Naive B cell (primary cell): Measurements from ENCODE around the gene ADIG. TPM values are rescaled to one million over a fixed set of nuclear protein-coding genes. Genes with fewer than 3 reads are reported as not detected.

Experiments
- ATAC-seq, 2 donors: fragments of 150-1000 bp; cut with Tn5 transposase; 2 replicates each; pipeline ENCODE4 v1.10.0; 2021; ENCODE audit warnings: low read depth in 2 of 2, mild to moderate bottlenecking in 2 of 2, moderate library complexity in 2 of 2
- DNase-seq: peaks from one replicate; pipeline ENCODE4 v3.0.0; 2022
- H3K27ac Mint-ChIP-seq, 6 donors: one replicate each; pipeline ENCODE4 v1.8.0; 2020 to 2022; ENCODE audit warnings: mild to moderate bottlenecking in 6 of 6, mixed read lengths in 6 of 6, moderate library complexity in 5 of 6, inconsistent platforms in 2 of 6
- H3K27me3 Mint-ChIP-seq, 3 donors: one replicate each; pipeline ENCODE4 v1.8.0; 2021 to 2022; ENCODE audit warnings: mixed read lengths in 3 of 3, mild to moderate bottlenecking in 1 of 3
- H3K36me3 Mint-ChIP-seq, 2 donors: one replicate each; pipeline ENCODE4 v1.8.0; 2020 to 2022; ENCODE audit warnings: mixed read lengths in 2 of 2, inconsistent platforms in 1 of 2, mild to moderate bottlenecking in 1 of 2
- H3K4me1 Mint-ChIP-seq, 3 donors: one replicate each; pipeline ENCODE4 v1.8.0; 2020 to 2022; ENCODE audit warnings: mixed read lengths in 3 of 3, inconsistent platforms in 1 of 3, mild to moderate bottlenecking in 1 of 3, moderate library complexity in 1 of 3
- H3K4me3 Mint-ChIP-seq, 8 donors: one replicate each; pipeline ENCODE4 v1.8.0; 2020 to 2022; ENCODE audit warnings: mild to moderate bottlenecking in 8 of 8, mixed read lengths in 8 of 8, moderate library complexity in 8 of 8, inconsistent platforms in 2 of 8
- H3K9me3 Mint-ChIP-seq, 7 donors: one replicate each; pipeline ENCODE4 v1.8.0; 2020 to 2022; ENCODE audit warnings: mixed read lengths in 7 of 7, mild to moderate bottlenecking in 5 of 7, inconsistent platforms in 2 of 7, moderate library complexity in 1 of 7
- polyA plus RNA-seq, 6 donors: library from polyadenylated mRNA; unstranded; fragments of 300-500 nt; fragmentation: Illumina TruSeq; gene quantifications; one replicate each; pipeline ENCODE4 v1.2.3, GENCODE V29; 2021; ENCODE audit warnings: low read depth in 6 of 6

ADIG gene
- not detected for polyA plus RNA-seq

DNA sequence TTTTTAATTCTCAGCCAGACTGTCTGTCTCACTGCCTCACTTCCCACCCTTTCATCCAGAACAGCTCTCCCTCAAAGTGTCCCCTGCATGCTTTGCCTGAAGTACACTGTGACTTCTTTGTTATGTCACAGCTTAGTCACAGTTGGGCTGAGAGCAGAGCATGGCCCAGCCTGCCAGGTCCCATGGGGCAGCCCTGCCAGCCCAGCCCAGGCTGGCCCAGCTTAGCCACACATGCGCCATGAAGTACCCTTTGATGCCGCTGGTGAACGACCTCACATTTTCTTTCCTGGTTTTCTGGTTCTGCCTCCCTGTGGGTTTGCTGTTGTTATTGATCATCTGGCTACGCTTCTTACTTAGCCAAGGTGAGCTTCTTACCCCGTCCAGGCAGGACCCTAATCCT, at the start of gene ADIG:
Gene ADIG (plus strand): TSS at position 185 of the 400 bp plus-strand sequence. CDS start 54 bp downstream, at position 239.
- ATAC-seq (no peak), DNase-seq (no peak)
- H3K36me3 Mint-ChIP-seq, result peaks cover 0 to 7% of the 10 kb centered on the region in 2 donors
- peaks cover 0 to 5% (median 0%) of the 10 kb centered on the region in 3 donors for H3K27me3 Mint-ChIP-seq
- H3K4me1 Mint-ChIP-seq, result peaks cover 0 to 3% (median 0%) of the 10 kb centered on the region in 3 donors
- H3K27ac Mint-ChIP-seq, result peak within 1 kb of the TSS in 3 of 6 donors; percentile 15 to 64 (median 27)
- no peaks in the 10 kb centered on the region for H3K9me3 Mint-ChIP-seq
- H3K4me3 Mint-ChIP-seq, result no peak within 1 kb of the TSS

DNA sequence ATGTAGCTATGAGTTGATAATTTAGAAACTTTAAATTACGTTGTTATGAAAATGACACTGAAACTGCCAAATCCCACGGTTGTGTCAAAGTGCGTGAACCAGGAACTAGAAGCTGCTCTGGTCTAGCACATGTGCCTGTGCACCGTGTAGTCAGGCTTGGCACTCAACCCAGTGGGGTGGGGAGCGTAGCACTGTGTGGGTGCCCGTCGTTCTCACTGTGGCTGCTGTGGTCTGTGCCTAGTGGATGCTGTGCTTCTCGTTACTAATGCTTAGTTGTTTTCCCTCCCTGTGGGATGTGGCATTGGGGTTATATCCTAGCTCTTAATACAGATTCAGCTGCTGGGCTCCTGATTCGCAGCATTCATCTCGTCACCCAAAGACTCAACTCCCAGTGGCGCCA, 46.2 kb upstream of the ADIG start:
- ATAC-seq (no peak), DNase-seq (no peak)
- Mint-ChIP-seq H3K9me3 (no peaks in the 10 kb centered on the region), H3K27me3 (no peaks in the 10 kb centered on the region), H3K36me3 (peaks cover 15 to 46% of the 10 kb centered on the region in 2 donors), H3K27ac (peak overlapping the region in 1 of 6 donors; percentile 8), H3K4me3 (no peak overlapping the region), H3K4me1 (no peaks in the 10 kb centered on the region)

GRCh38 chr20:38536310-38536709, 44.7 kb upstream of the ADIG start:
- Mint-ChIP-seq H3K36me3 (peaks cover 23 to 52% of the 10 kb centered on the region in 2 donors), H3K27ac (peak overlapping the region in 1 of 6 donors; percentile 42), H3K4me1 (no peaks in the 10 kb centered on the region), H3K4me3 (no peak overlapping the region), H3K27me3 (no peaks in the 10 kb centered on the region), H3K9me3 (no peaks in the 10 kb centered on the region)
- DNase-seq (no peak), ATAC-seq (no peak)

GRCh38 chr20:38537176-38537575, 43.8 kb upstream of the ADIG start:
- H3K36me3 Mint-ChIP-seq, result peaks cover 32 to 56% of the 10 kb centered on the region in 2 donors
- H3K9me3 Mint-ChIP-seq, result no peaks in the 10 kb centered on the region
- H3K4me3 Mint-ChIP-seq, result no peak overlapping the region
- H3K4me1 Mint-ChIP-seq, result peaks cover 0 to 6% (median 0%) of the 10 kb centered on the region in 3 donors
- no peak overlapping the region for H3K27ac Mint-ChIP-seq
- no peaks in the 10 kb centered on the region for H3K27me3 Mint-ChIP-seq
- ATAC-seq (no peak), DNase-seq (no peak)

DNA sequence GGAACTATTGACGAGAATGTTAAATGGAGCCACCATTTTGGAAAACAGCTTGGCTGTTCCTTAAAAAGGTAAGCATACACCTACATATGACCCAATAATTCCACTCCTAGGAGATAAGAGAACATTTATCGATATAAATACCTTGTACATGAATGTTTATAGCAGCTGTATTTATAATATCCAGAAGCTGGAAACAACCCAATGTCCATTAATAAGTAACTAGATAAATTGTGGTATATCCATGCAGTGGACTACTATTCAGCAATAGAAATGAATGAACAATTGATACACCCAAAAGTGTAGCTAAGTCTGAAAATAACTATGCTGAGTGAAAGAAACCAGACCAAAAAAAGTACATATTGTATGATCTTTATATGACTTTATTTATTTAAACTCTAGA, 42.2 kb upstream of the ADIG start:
- no peaks in the 10 kb centered on the region for H3K9me3 Mint-ChIP-seq
- no peak for ATAC-seq
- H3K4me1 Mint-ChIP-seq, result peaks cover 0 to 12% (median 0%) of the 10 kb centered on the region in 3 donors
- no peak for DNase-seq
- H3K36me3 Mint-ChIP-seq, result peaks cover 43 to 49% of the 10 kb centered on the region in 2 donors
- H3K27ac Mint-ChIP-seq, result no peak overlapping the region
- H3K4me3 Mint-ChIP-seq, result no peak overlapping the region
- no peaks in the 10 kb centered on the region for H3K27me3 Mint-ChIP-seq

DNA sequence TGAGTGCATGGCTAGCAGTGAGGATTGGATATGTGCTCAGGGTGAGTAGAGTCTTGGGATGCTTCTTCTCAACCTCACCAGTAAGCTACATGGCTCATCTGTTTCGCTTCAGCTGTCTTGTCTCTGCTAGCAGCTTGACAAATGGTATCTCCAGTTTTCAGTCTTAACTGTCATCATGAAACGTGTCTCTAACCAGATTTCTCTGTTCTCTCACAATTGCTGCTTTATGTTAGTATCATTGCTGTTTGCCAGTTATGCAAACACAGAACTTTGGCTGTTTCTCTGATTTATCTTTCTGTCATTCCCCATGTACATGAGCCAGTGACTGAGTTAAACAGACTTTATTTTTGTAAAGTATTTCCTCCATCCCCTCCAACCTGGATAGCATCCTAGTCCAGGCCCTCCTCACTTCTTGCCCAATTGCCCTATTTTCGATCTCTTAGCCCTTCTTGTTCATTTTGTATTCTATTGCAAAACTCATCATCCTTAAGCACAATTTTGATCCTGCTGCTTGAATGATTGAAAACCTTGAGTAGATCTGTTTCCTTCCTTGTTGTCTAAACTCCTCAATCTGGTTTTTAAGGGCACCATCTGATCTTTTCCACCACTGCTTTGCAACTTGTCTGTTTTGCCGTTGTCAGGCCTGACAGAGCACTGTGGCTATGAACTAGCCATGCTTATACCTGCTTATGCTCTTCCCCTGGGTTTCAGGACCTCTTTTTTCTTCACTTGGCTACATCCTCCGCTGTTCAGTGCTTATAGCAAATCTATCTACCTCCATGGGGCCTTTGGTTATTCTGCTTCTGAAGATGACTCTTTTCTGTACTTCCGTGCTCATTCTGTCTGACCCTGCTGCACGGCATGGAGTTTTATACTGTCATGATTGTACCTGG, 37.7 kb upstream of the ADIG start:
- Mint-ChIP-seq H3K9me3 (no peaks in the 10 kb centered on the region), H3K36me3 (peaks cover 39 to 51% of the 10 kb centered on the region in 2 donors), H3K27ac (peak overlapping the region in 2 of 6 donors; percentile 75 to 93), H3K4me3 (no peak overlapping the region), H3K4me1 (peaks cover 0 to 12% (median 0%) of the 10 kb centered on the region in 3 donors), H3K27me3 (no peaks in the 10 kb centered on the region)
- ATAC-seq (no peak), DNase-seq (no peak)

DNA sequence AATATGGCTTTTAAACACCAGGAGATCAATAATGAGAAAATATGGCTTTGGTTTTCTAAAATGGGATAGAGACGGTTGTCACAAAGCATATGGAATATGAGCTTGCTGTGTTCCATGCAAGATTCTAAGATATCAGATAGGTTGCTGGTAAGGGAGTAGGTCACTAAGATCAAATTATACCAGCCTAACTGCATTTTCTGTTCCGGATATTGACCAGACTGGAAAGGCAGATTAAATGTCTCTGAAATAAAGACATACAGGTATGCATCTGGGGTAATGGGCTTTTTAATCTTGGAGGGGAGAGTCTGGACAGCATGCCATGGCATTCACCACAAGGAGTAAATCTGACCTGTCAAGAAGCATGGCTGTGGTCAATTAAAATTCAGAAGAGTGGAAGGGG, 35.2 kb upstream of the ADIG start:
- DNase-seq, result no peak
- peaks cover 0 to 12% (median 0%) of the 10 kb centered on the region in 3 donors for H3K4me1 Mint-ChIP-seq
- H3K27me3 Mint-ChIP-seq, result no peaks in the 10 kb centered on the region
- no peak overlapping the region for H3K27ac Mint-ChIP-seq
- H3K9me3 Mint-ChIP-seq, result no peaks in the 10 kb centered on the region
- no peak overlapping the region for H3K4me3 Mint-ChIP-seq
- no peak for ATAC-seq
- H3K36me3 Mint-ChIP-seq, result peaks cover 44 to 48% of the 10 kb centered on the region in 2 donors

DNA sequence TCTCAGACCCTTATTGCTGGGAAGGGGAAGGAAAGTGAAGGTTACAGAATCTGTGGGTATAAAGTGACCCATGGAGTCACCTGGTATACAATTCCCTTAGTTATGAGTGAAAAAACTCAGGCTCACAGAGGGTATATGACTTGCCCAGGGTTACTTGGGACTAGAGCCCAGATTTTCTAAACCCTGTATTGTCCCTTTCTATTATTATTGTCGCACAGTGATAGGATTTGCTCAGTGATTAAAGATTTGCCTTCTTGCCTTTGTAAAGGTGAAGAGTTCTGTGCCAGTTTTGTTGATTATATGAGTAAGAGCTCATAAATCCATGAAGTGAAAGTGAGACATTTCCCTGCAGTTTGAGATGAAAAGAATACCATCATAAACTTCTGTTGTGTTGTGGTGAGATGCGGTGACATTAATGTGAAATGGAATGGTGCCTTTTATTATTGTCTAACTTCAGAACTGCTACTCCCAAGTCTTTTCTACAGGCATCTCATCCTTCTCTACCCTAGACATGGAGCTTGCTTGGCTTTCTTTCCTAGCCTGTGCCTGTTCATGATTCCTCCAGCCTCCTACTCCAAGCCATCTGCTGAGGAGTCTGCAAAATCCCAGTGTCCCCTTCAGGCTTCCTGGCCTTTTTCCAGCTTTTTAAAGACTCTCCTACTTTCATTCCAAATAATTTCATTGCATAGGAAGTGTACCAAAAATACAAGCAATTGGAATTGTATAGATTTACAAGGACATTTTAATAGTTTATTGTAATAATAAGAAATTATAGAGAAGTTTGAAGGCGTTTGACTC, 33.5 kb upstream of the ADIG start:
- no peak for ATAC-seq
- DNase-seq, result no peak
- H3K27me3 Mint-ChIP-seq, result no peaks in the 10 kb centered on the region
- H3K4me1 Mint-ChIP-seq, result peaks cover 0 to 6% (median 0%) of the 10 kb centered on the region in 3 donors
- H3K9me3 Mint-ChIP-seq, result no peaks in the 10 kb centered on the region
- H3K27ac Mint-ChIP-seq, result no peak overlapping the region
- H3K4me3 Mint-ChIP-seq, result no peak overlapping the region
- H3K36me3 Mint-ChIP-seq, result peaks cover 27 to 32% of the 10 kb centered on the region in 2 donors

DNA sequence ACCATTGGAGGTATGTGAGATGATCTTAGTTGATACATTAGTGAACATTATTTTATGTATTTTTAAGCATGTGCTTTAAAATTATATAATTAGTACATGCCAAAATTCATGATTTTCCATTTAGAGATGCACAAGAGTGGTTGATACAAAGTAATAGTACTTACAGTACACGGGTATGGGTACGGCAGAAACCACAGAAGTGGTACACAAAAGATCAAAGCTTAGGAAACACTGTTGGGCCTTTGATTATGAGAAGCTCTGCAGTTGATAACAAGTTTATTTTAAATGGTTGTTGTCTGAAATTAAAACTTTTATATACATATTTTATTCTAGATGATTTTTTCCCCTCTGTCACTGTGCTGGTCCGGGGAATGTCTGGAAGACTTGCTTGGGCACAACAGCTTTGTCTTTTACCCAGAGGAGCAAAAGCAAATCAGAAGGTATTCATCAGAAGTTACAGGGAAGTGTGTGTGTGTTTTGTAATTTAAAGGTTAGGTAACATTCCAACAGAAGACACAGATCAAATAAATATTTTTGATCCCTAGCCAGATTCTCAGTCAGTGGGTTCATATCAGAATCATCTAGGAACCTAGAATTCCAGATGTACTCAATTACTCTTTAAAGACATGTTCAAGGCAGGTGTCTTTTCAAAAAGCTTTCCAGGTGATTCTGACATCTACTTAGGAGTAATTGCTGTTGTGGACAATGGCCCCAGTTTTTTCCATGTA, 32.5 kb upstream of the ADIG start:
- no peaks in the 10 kb centered on the region for H3K9me3 Mint-ChIP-seq
- H3K27ac Mint-ChIP-seq, result no peak overlapping the region
- DNase-seq (no peak), ATAC-seq (no peak)
- peaks cover 0 to 1% (median 0%) of the 10 kb centered on the region in 3 donors for H3K4me1 Mint-ChIP-seq
- peaks cover 26 to 27% of the 10 kb centered on the region in 2 donors for H3K36me3 Mint-ChIP-seq
- H3K27me3 Mint-ChIP-seq, result no peaks in the 10 kb centered on the region
- no peak overlapping the region for H3K4me3 Mint-ChIP-seq

DNA sequence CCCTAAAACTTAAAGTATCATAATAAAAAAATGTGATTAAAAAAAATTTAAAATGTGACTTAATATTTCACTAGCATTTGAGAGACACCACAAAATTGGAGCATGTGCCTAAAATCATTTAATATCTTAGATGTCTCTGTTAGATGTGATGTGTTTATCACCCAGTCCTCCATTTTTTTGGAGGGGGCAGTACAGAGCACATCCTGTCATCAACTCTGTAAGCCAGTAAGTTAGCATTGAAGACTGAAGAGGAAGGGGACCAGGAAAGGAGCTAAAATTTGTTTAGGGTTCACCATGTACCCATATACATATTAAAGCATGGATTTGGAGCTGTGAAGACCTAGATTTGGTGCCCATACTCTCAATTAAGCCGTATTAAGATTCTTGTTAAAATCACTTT, 30.7 kb upstream of the ADIG start:
- H3K36me3 Mint-ChIP-seq, result peaks cover 21 to 39% of the 10 kb centered on the region in 2 donors
- H3K27ac Mint-ChIP-seq, result peak overlapping the region in 1 of 6 donors; percentile 37
- no peaks in the 10 kb centered on the region for H3K9me3 Mint-ChIP-seq
- DNase-seq (no peak), ATAC-seq (no peak)
- H3K4me3 Mint-ChIP-seq, result no peak overlapping the region
- no peaks in the 10 kb centered on the region for H3K27me3 Mint-ChIP-seq
- H3K4me1 Mint-ChIP-seq, result no peaks in the 10 kb centered on the region

- no peak for ATAC-seq
- no peak for DNase-seq
- Mint-ChIP-seq H3K4me1 (no peaks in the 10 kb centered on the region), H3K36me3 (peaks cover 14 to 33% of the 10 kb centered on the region in 2 donors), H3K4me3 (no peak overlapping the region), H3K9me3 (no peaks in the 10 kb centered on the region), H3K27ac (no peak overlapping the region), H3K27me3 (no peaks in the 10 kb centered on the region)
Observed at GRCh38 chr20:38551056-38551626, 29.9 kb upstream of the ADIG start.

GRCh38 chr20:38554986-38555385, 26.0 kb upstream of the ADIG start:
- ATAC-seq, result no peak
- no peak overlapping the region for H3K27ac Mint-ChIP-seq
- no peaks in the 10 kb centered on the region for H3K9me3 Mint-ChIP-seq
- no peaks in the 10 kb centered on the region for H3K27me3 Mint-ChIP-seq
- peaks cover 21 to 26% of the 10 kb centered on the region in 2 donors for H3K36me3 Mint-ChIP-seq
- H3K4me3 Mint-ChIP-seq, result no peak overlapping the region
- H3K4me1 Mint-ChIP-seq, result no peaks in the 10 kb centered on the region
- no peak for DNase-seq

GRCh38 chr20:38555395-38555794, 25.6 kb upstream of the ADIG start:
- H3K36me3 Mint-ChIP-seq, result peaks cover 25 to 26% of the 10 kb centered on the region in 2 donors
- no peaks in the 10 kb centered on the region for H3K27me3 Mint-ChIP-seq
- H3K4me3 Mint-ChIP-seq, result no peak overlapping the region
- DNase-seq (no peak), ATAC-seq (no peak)
- H3K4me1 Mint-ChIP-seq, result no peaks in the 10 kb centered on the region
- no peak overlapping the region for H3K27ac Mint-ChIP-seq
- H3K9me3 Mint-ChIP-seq, result no peaks in the 10 kb centered on the region
